ENCODE results near the gene NUDT2. TPM values are rescaled to one million over a fixed set of nuclear protein-coding genes. Genes with fewer than 3 reads are reported as not detected.
"Not testable (repeated sequence)": the region's sequence is repeated elsewhere in the genome, so short reads cannot be mapped to it uniquely, and the experiment has no call there.

Gene NUDT2
- total and polyA plus RNA-seq, 9 donors, result 14.8 to 61.4 (median 25.0) TPM

GRCh38 chr9:34291423-34291822, 37.9 kb upstream of the NUDT2 start:
- Histone ChIP-seq H3K27ac (no peak overlapping the region), H3K9me3 (no peaks in the 10 kb centered on the region), H3K4me1 (ENCODE audit: insufficient read depth) (no peaks in the 10 kb centered on the region), H3K4me3 (no peak overlapping the region), H3K27me3 (no peaks in the 10 kb centered on the region), H3K36me3 (no peaks in the 10 kb centered on the region)
- intact Hi-C loops (cut with DNase I), result no loop called here
- 85 to 88% (median 86%) methylated on average over 2 of the region's 2 CpGs for WGBS, 3 donors
- DNase-seq, result no peak
- no peak for TF ChIP-seq POLR2A (IDR thresholded peaks at IDR 0.05)
- TF ChIP-seq CTCF (IDR thresholded peaks at IDR 0.05), result no peak
- TF ChIP-seq EP300 (IDR thresholded peaks at IDR 0.05), result no peak

GRCh38 chr9:34292552-34292951, 36.8 kb upstream of the NUDT2 start:
- intact Hi-C loops (cut with DNase I), result no loop called here
- Histone ChIP-seq H3K36me3 (no peaks in the 10 kb centered on the region), H3K27ac (no peak overlapping the region), H3K4me3 (no peak overlapping the region), H3K4me1 (ENCODE audit: insufficient read depth) (no peaks in the 10 kb centered on the region), H3K27me3 (no peaks in the 10 kb centered on the region), H3K9me3 (no peaks in the 10 kb centered on the region)
- 44 to 53% (median 47%) methylated on average over 2 of the region's 2 CpGs for WGBS, 3 donors
- TF ChIP-seq EP300 (IDR thresholded peaks at IDR 0.05), result no peak
- no peak for TF ChIP-seq CTCF (IDR thresholded peaks at IDR 0.05)
- no peak for TF ChIP-seq POLR2A (IDR thresholded peaks at IDR 0.05)
- DNase-seq, result no peak

GRCh38 chr9:34301064-34301463, 28.3 kb upstream of the NUDT2 start:
- H3K27me3 ChIP-seq; H3K4me1 ChIP-seq (ENCODE audit: insufficient read depth); DNase-seq; intact Hi-C loops (cut with DNase I); H3K36me3 ChIP-seq; H3K27ac ChIP-seq; H3K9me3 ChIP-seq; H3K4me3 ChIP-seq: not testable (repeated sequence)
- WGBS, 3 donors, result 88% methylated on average over 7 of the region's 7 CpGs

- H3K27me3 ChIP-seq; H3K4me3 ChIP-seq; H3K36me3 ChIP-seq; H3K9me3 ChIP-seq; H3K27ac ChIP-seq; DNase-seq; H3K4me1 ChIP-seq (ENCODE audit: insufficient read depth); intact Hi-C loops (cut with DNase I): not testable (repeated sequence)
- WGBS, 3 donors, result 94 to 98% (median 97%) methylated on average over 3 of the region's 3 CpGs
Measured at GRCh38 chr9:34308316-34308715, 21.1 kb upstream of the NUDT2 start.

GRCh38 chr9:34310215-34310614, 19.2 kb upstream of the NUDT2 start:
- TF ChIP-seq CTCF (IDR thresholded peaks at IDR 0.05), result no peak
- no peak for TF ChIP-seq POLR2A (IDR thresholded peaks at IDR 0.05)
- no peak for TF ChIP-seq EP300 (IDR thresholded peaks at IDR 0.05)
- no peak for DNase-seq
- Histone ChIP-seq H3K27me3 (peaks cover 2% of the 10 kb centered on the region), H3K9me3 (no peaks in the 10 kb centered on the region), H3K4me3 (no peak overlapping the region), H3K4me1 (ENCODE audit: insufficient read depth) (no peaks in the 10 kb centered on the region), H3K27ac (no peak overlapping the region), H3K36me3 (no peaks in the 10 kb centered on the region)
- intact Hi-C loops (cut with DNase I), result no loop called here
- 93 to 94% (median 94%) methylated on average over 1 of the region's 1 CpG for WGBS, 3 donors

All from ovary (tissue), 9 donors.